ENCODE data around the gene TMED1. TPM values are rescaled to one million over a fixed set of nuclear protein-coding genes. Genes with fewer than 3 reads are reported as not detected.

The TMED1 gene
- total RNA-seq, 1 donor from 2014 or later = 11.5 TPM

GRCh38 chr19:10809651-10810285 lies 26.2 kb downstream of the TMED1 start:
- no peak for DNase-seq

- DNase-seq = no peak
These were observed 26.9 kb downstream of the TMED1 start for GRCh38 chr19:10808937-10809649.

- no peak for DNase-seq
These were observed 30.2 kb downstream of the TMED1 start for GRCh38 chr19:10805758-10806247.

- DNase-seq = no peak
These were observed 30.8 kb downstream of the TMED1 start for GRCh38 chr19:10805065-10805757.

- no peak for DNase-seq
These were observed 32.8 kb downstream of the TMED1 start for GRCh38 chr19:10803252-10803651.

- DNase-seq = no peak
These were observed 33.5 kb downstream of the TMED1 start for GRCh38 chr19:10802479-10802878.

- DNase-seq = peak; percentile 12
These were observed 35.5 kb downstream of the TMED1 start for GRCh38 chr19:10800488-10800887.

- peak; percentile 35 for DNase-seq
These were observed 38.3 kb downstream of the TMED1 start for GRCh38 chr19:10797541-10798256.

GRCh38 chr19:10797078-10797477 lies 38.9 kb downstream of the TMED1 start:
- no peak for DNase-seq

GRCh38 chr19:10796653-10797052 lies 39.4 kb downstream of the TMED1 start:
- no peak for DNase-seq

GRCh38 chr19:10789866-10790265 lies 46.1 kb downstream of the TMED1 start:
- no peak for DNase-seq

GRCh38 chr19:10788146-10788545 lies 47.9 kb downstream of the TMED1 start:
- no peak for DNase-seq

GRCh38 chr19:10784257-10784656 lies 51.8 kb downstream of the TMED1 start:
- no peak for DNase-seq

- DNase-seq = no peak
These were observed 53.2 kb downstream of the TMED1 start for GRCh38 chr19:10782795-10783194.

Small RNA genes lying within 50 kb of the gene (small RNA-seq; reads per million reads assigned to genes)
- gene MIR199A1 (not detected), gene MIR6793 (not detected)

Other genes starting within 250 kb of the TMED1 start
- not detected for gene AP1M2, start 248.9 kb downstream of the TMED1 start, total RNA-seq
- 25.9 TPM for gene SLC44A2, start 210.7 kb downstream of the TMED1 start, total RNA-seq
- 148 TPM for gene ILF3, start 181.9 kb downstream of the TMED1 start, total RNA-seq
- gene QTRT1, start 134.8 kb downstream of the TMED1 start, total RNA-seq = 32.1 TPM
- gene DNM2, start 118.1 kb downstream of the TMED1 start, total RNA-seq = 34.0 TPM
- 0.94 TPM for gene C19orf38, start 12.2 kb upstream of the TMED1 start, total RNA-seq
- 22.3 TPM for gene CARM1, start 35.3 kb upstream of the TMED1 start, total RNA-seq
- gene YIPF2, start 92.4 kb upstream of the TMED1 start, total RNA-seq = 32.4 TPM
- gene TIMM29, start 92.6 kb upstream of the TMED1 start, total RNA-seq = 29.8 TPM
- gene SMARCA4, start 124.8 kb upstream of the TMED1 start, total RNA-seq = 84.4 TPM

Measured in occipital lobe (tissue), 3 donors.